A549 (cell line): ENCODE results near the gene POC1A. TPM values are rescaled to one million over a fixed set of nuclear protein-coding genes. Genes with fewer than 3 reads are reported as not detected.

Source experiments
- ATAC-seq, 2 experiments: fragments of 200-7000 bp in 1 of 2; fragments of >200 bp in 1 of 2; cut with Nextera tagmentation in 1 of 2; cut with Tn5 transposase in 1 of 2; 3 replicates each; pipeline versions ENCODE4 v1.8.0 to v1.9.1; 2018 to 2020; ENCODE audit warnings: mild to moderate bottlenecking in 1 of 2, moderate library complexity in 1 of 2
- CTCF ChIA-PET: fragments of 300-600 bp; sonication (Branson Sonifier 250); formaldehyde crosslinking; extraction: SDS; loops from one replicate; lab custom pipeline; 2021; ENCODE audit warnings: antibody characterized with exemption, inconsistent platforms; lab: Yijun Ruan, JAX
- POLR2A ChIA-PET: fragments of 350-600 bp; formaldehyde crosslinking; extraction: SDS; loops from one replicate; lab custom pipeline; 2021; ENCODE audit warnings: antibody characterized with exemption, inconsistent platforms; lab: Yijun Ruan, JAX
- DNase-seq, 2 experiments: peaks; one replicate each; pipeline versions ENCODE4 v3.0.0 to v3.0.0-alpha.2; 2011 to 2016; ENCODE audit warnings: low read depth in 1 of 2, low spot score in 1 of 2
- FAIRE-seq: peaks from 2 replicates; lab custom pipeline; 2011; peaks lifted over from hg19 to GRCh38; lab: Jason Lieb, UNC
- H3K27ac ChIP-seq, 2 experiments: fragments of >200 bp; sonication (Bioruptor Twin); formaldehyde crosslinking; 3 replicates each; pipeline ENCODE4 v1.5.1; 2016 to 2017
- H3K4me1 ChIP-seq: fragments of >200 bp; sonication (Bioruptor Twin); formaldehyde crosslinking; 3 replicates; pipeline ENCODE4 v1.6.1; 2016
- H3K4me2 ChIP-seq: fragments of >200 bp; sonication (Bioruptor Twin); formaldehyde crosslinking; 3 replicates; pipeline ENCODE4 v1.6.1; 2016
- H3K4me3 ChIP-seq: fragments of >200 bp; sonication (Bioruptor Twin); formaldehyde crosslinking; 3 replicates; pipeline ENCODE4 v1.5.1; 2016
- H3K9me3 ChIP-seq: fragments of >200 bp; sonication (Bioruptor Twin); formaldehyde crosslinking; 3 replicates; pipeline ENCODE4 v1.6.1; 2016
- BHLHE40 ChIP-seq: IDR thresholded peaks from 2 replicates; pipeline ENCODE4 v1.6.1; 2012; ENCODE audit warnings: low read depth, low read length, inconsistent platforms
- CBX2 ChIP-seq: fragments of 200-600 bp; sonication (generic); IDR thresholded peaks from 2 replicates; pipeline ENCODE4 v1.6.1; 2016; ENCODE audit warnings: low read depth, mild to moderate bottlenecking, borderline replicate concordance
- CHD2 ChIP-seq: fragments of 150-350 bp; IDR thresholded peaks from 2 replicates; pipeline ENCODE4 v1.6.1; 2014; ENCODE audit warnings: low read length; ENCODE audit not compliant: partially characterized antibody
- CHD4 ChIP-seq: fragments of 200-600 bp; sonication (generic); IDR thresholded peaks from 2 replicates; pipeline ENCODE4 v1.6.1; 2016; ENCODE audit warnings: antibody characterized with exemption, mild to moderate bottlenecking, borderline replicate concordance
- EP300 ChIP-seq, 2 experiments: fragments of >200 bp; sonication (Bioruptor Twin); formaldehyde crosslinking; IDR thresholded peaks; 2 replicates in 1 of 2; 3 replicates in 1 of 2; pipeline ENCODE4 v1.6.1; 2016 to 2017
- ESRRA ChIP-seq: fragments of 150-350 bp; IDR thresholded peaks from 2 replicates; pipeline ENCODE4 v1.6.1; 2014; ENCODE audit warnings: mild to moderate bottlenecking, low read length, borderline replicate concordance
- GATA3 ChIP-seq: IDR thresholded peaks from 2 replicates; pipeline ENCODE4 v1.6.1; 2012; ENCODE audit warnings: borderline replicate concordance
- JUN ChIP-seq, 2 experiments: fragments of >200 bp; sonication (Bioruptor Twin); formaldehyde crosslinking; IDR thresholded peaks; 2 replicates in 1 of 2; 3 replicates in 1 of 2; pipeline ENCODE4 v1.6.1; 2016 to 2017
- JUNB ChIP-seq: fragments of >200 bp; sonication (Bioruptor Twin); formaldehyde crosslinking; IDR thresholded peaks from 2 replicates; pipeline ENCODE4 v1.6.1; 2016
- MAFK ChIP-seq: fragments of 450-650 bp; IDR thresholded peaks from 2 replicates; pipeline ENCODE4 v1.6.1; 2014; ENCODE audit not compliant: partially characterized antibody
- MYC ChIP-seq: IDR thresholded peaks from 2 replicates; pipeline ENCODE4 v1.6.1; 2012; ENCODE audit warnings: mild to moderate bottlenecking, inconsistent platforms, low read length, improper control_type of control experiment, borderline replicate concordance
- NFE2L2 ChIP-seq: fragments of 150-350 bp; conservative IDR thresholded peaks from 2 replicates; pipeline ENCODE4 v1.6.1; 2014; ENCODE audit warnings: low read length
- POLR2A ChIP-seq: IDR thresholded peaks from 2 replicates; pipeline ENCODE4 v1.6.1; 2012; ENCODE audit warnings: mild to moderate bottlenecking, low read length
- POLR2AphosphoS2 ChIP-seq: conservative IDR thresholded peaks from 2 replicates; pipeline ENCODE4 v1.6.1; 2012; ENCODE audit warnings: low read length, improper control_type of control experiment, inconsistent platforms
- RAD21 ChIP-seq, 2 experiments: fragments of >200 bp in 1 of 2; sonication (Bioruptor Twin) in 1 of 2; formaldehyde crosslinking in 1 of 2; IDR thresholded peaks in 1 of 2; conservative IDR thresholded peaks in 1 of 2; 2 replicates in 1 of 2; 3 replicates in 1 of 2; pipeline ENCODE4 v1.6.1; 2012 to 2018; ENCODE audit warnings: inconsistent platforms in 1 of 2
- RARB ChIP-seq: fragments of 250-450 bp; sonication (Bioruptor Pico); IDR thresholded peaks from 2 replicates; pipeline ENCODE4 v1.8.0; 2021; ENCODE audit warnings: mild to moderate bottlenecking, moderate library complexity
- RCOR1 ChIP-seq: fragments of 150-350 bp; IDR thresholded peaks from 2 replicates; pipeline ENCODE4 v1.6.1; 2014; ENCODE audit warnings: antibody characterized with exemption, low read length, low read depth
- SMC3 ChIP-seq: fragments of >200 bp; sonication (Bioruptor Twin); formaldehyde crosslinking; IDR thresholded peaks from 3 replicates; pipeline ENCODE4 v1.6.1; 2018; ENCODE audit warnings: inconsistent platforms
- TFCP2L1 ChIP-seq: fragments of 250-450 bp; sonication (Bioruptor Pico); IDR thresholded peaks from 2 replicates; pipeline ENCODE4 v1.5.0; 2021; ENCODE audit warnings: mild to moderate bottlenecking
- ZFP36 ChIP-seq: fragments of 450-650 bp; IDR thresholded peaks from 2 replicates; pipeline ENCODE4 v1.6.1; 2014; ENCODE audit warnings: borderline replicate concordance; ENCODE audit not compliant: partially characterized antibody
- ZNF302 ChIP-seq: fragments of 250-450 bp; sonication (Bioruptor Pico); IDR thresholded peaks from 2 replicates; pipeline ENCODE4 v1.9.0; 2021; ENCODE audit warnings: inconsistent platforms, mild to moderate bottlenecking, moderate library complexity
- ZSCAN20 ChIP-seq: fragments of 250-450 bp; sonication (Bioruptor Pico); IDR thresholded peaks from 2 replicates; pipeline ENCODE4 v1.8.0; 2022; ENCODE audit warnings: mild to moderate bottlenecking, moderate library complexity
- WGBS: methylation state at CpG from one replicate; pipeline ENCODE4 v1.1.6; 2017; ENCODE audit errors: missing lambda C conversion rate; 5-methylcytosine and 5-hydroxymethylcytosine counted together
- polyA plus RNA-seq, 4 experiments: library from polyadenylated mRNA; depleted of rRNA in 3 of 4; stranded (reverse); fragments of >200 nt; fragmentation: RNase III in 1 of 4; extraction: RNeasy Plus Mini Kit Qiagen cat#74134 plus additional on column Dnase treatment in 1 of 4; gene quantifications; 2 replicates in 3 of 4; 3 replicates in 1 of 4; pipeline ENCODE4 v1.2.3, GENCODE V29; 2011 to 2017
- TF ChIP-seq, protein P1 (sequence below): IDR thresholded peaks from 2 replicates; pipeline ENCODE4 v1.6.1; 2012
- TF ChIP-seq, protein P2 (sequence below): fragments of 250-450 bp; sonication (Bioruptor Pico); IDR thresholded peaks from 2 replicates; pipeline ENCODE4 v1.5.0; 2021; ENCODE audit warnings: mild to moderate bottlenecking, moderate library complexity, borderline replicate concordance
- TF ChIP-seq, protein P3 (sequence below): IDR thresholded peaks from 2 replicates; pipeline ENCODE4 v1.6.1; 2012
- TF ChIP-seq, protein P4 (sequence below): fragments of >200 bp; sonication (Bioruptor Twin); formaldehyde crosslinking; IDR thresholded peaks from 2 replicates; pipeline ENCODE4 v1.6.1; 2016
- TF ChIP-seq, protein P5 (sequence below): fragments of 250-450 bp; sonication (Bioruptor Pico); IDR thresholded peaks from 2 replicates; pipeline ENCODE4 v1.5.0; 2020; ENCODE audit warnings: low read depth, mild to moderate bottlenecking, moderate library complexity

The POC1A gene
- polyA plus RNA-seq, 2 of the 4 experiments (the other 2 are of a cell fraction) = 9.4 to 14.1 TPM

DNA sequence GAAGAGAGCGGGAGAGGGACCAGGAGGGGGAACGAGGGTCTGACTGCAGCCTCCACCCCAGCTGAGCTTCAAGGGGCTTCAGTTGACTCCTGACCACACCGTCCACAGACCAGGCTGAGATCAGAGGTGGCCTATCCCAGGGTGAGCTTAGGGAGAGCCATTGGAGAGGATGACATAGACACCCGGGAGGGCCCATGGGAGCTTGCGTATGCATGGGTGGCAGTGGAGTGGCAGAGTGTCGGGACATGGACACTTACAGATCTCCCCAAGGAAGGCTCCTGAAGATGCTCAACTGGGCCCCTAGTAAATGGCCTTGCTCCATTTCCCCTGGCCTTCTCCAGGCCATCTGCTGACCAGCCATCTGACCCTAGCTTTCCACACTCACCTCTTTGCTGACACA lies 31.1 kb upstream of the POC1A start:
- CTCF ChIA-PET = interaction anchor here (1.0 to 1.3 kb wide), 2 partner anchors 14 to 18 kb away, joined by 4 to 5 read pairs; no protein-coding TSS in a partner anchor

DNA sequence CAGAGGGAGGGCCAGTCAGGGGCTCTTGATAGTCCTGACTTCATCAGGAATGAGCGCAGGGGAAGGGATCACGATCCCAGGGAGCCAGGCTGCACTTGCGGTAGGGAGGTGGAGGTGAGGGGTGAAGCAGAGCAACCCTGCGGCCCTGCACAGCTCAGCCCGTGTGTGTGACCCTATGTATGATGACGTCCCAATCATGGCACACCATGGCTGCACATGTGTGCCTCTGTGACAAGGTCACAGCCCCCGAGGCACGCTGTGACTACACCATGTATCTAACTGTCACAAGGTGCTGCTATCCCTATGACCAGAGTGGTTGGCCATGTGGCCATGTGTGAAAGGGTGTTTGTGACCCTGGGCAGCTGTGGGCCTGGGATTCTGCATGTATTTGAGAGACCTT lies 30.5 kb upstream of the POC1A start:
- TF ChIP-seq BHLHE40 (no peak), JUN (IDR thresholded peaks at IDR 0.05) (no peak), TFCP2L1 (no peak), CHD2 (no peak), JUNB (no peak), MYC (no peak), RARB (CRISPR knock-in tag) (no peak), RCOR1 (no peak), CHD4 (no peak), SMC3 (no peak), MAFK (no peak), CBX2 (no peak), POLR2AphosphoS2 (no peak), POLR2A (no peak)
- TF ChIP-seq, protein P1, sequence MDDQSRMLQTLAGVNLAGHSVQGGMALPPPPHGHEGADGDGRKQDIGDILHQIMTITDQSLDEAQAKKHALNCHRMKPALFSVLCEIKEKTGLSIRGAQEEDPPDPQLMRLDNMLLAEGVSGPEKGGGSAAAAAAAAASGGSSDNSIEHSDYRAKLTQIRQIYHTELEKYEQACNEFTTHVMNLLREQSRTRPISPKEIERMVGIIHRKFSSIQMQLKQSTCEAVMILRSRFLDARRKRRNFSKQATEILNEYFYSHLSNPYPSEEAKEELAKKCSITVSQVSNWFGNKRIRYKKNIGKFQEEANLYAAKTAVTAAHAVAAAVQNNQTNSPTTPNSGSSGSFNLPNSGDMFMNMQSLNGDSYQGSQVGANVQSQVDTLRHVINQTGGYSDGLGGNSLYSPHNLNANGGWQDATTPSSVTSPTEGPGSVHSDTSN = no peak
- TF ChIP-seq, protein P2, sequence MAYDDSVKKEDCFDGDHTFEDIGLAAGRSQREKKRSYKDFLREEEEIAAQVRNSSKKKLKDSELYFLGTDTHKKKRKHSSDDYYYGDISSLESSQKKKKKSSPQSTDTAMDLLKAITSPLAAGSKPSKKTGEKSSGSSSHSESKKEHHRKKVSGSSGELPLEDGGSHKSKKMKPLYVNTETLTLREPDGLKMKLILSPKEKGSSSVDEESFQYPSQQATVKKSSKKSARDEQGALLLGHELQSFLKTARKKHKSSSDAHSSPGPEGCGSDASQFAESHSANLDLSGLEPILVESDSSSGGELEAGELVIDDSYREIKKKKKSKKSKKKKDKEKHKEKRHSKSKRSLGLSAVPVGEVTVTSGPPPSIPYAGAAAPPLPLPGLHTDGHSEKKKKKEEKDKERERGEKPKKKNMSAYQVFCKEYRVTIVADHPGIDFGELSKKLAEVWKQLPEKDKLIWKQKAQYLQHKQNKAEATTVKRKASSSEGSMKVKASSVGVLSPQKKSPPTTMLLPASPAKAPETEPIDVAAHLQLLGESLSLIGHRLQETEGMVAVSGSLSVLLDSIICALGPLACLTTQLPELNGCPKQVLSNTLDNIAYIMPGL (CRISPR knock-in tag) = no peak
- H3K9me3 ChIP-seq = no peaks in the 10 kb centered on the region
- ChIA-PET POLR2A (no interaction called here), CTCF (no interaction called here)
- 50% methylated on average over 2 of the region's 8 CpGs for WGBS
- H3K4me3 ChIP-seq = no peak overlapping the region
- DNase-seq (no peak), FAIRE-seq (no peak), ATAC-seq (no peak)
- no peaks in the 10 kb centered on the region for H3K4me1 ChIP-seq
- no peak overlapping the region for H3K27ac ChIP-seq
- H3K4me2 ChIP-seq = no peak overlapping the region

More for the DNA sequence above, 31.1 kb upstream of the POC1A start:
- Histone ChIP-seq H3K4me3 (no peak overlapping the region), H3K9me3 (no peaks in the 10 kb centered on the region), H3K4me2 (no peak overlapping the region), H3K27ac (no peak overlapping the region), H3K4me1 (no peaks in the 10 kb centered on the region)
- no peak for ATAC-seq
- no peak for FAIRE-seq
- no peak for DNase-seq
- POLR2A ChIA-PET = no interaction called here
- TF ChIP-seq POLR2A (no peak), NFE2L2 (no peak), CHD2 (no peak), JUN (IDR thresholded peaks at IDR 0.05) (no peak), ZSCAN20 (CRISPR knock-in tag) (no peak), BHLHE40 (no peak), GATA3 (no peak), RAD21 (conservative IDR thresholded peaks at IDR 0.05 in 1 of 2, IDR thresholded peaks at IDR 0.05 in 1 of 2) (no peak), POLR2AphosphoS2 (no peak), EP300 (IDR thresholded peaks at IDR 0.05) (no peak), ZFP36 (no peak), MYC (no peak), ZNF302 (CRISPR knock-in tag) (no peak), ESRRA (no peak)
- TF ChIP-seq, protein P3, sequence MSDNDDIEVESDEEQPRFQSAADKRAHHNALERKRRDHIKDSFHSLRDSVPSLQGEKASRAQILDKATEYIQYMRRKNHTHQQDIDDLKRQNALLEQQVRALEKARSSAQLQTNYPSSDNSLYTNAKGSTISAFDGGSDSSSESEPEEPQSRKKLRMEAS = no peak
- TF ChIP-seq, protein P4, sequence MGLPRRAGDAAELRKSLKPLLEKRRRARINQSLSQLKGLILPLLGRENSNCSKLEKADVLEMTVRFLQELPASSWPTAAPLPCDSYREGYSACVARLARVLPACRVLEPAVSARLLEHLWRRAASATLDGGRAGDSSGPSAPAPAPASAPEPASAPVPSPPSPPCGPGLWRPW = no peak
- TF ChIP-seq, protein P5, sequence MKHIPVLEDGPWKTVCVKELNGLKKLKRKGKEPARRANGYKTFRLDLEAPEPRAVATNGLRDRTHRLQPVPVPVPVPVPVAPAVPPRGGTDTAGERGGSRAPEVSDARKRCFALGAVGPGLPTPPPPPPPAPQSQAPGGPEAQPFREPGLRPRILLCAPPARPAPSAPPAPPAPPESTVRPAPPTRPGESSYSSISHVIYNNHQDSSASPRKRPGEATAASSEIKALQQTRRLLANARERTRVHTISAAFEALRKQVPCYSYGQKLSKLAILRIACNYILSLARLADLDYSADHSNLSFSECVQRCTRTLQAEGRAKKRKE (CRISPR knock-in tag) = no peak
- 85% methylated on average over 5 of the region's 6 CpGs for WGBS
